B cell (primary cell): Measurements from ENCODE around the gene RFX8. TPM values are rescaled to one million over a fixed set of nuclear protein-coding genes. Genes with fewer than 3 reads are reported as not detected.

Experiments used
- ATAC-seq: fragments of 200-7000 bp; cut with Tn5 transposase; one replicate; pipeline ENCODE4 v1.10.0; 2021; ENCODE audit warnings: low read depth, mild to moderate bottlenecking, moderate number of reproducible peaks, moderate library complexity
- CTCF ChIA-PET: fragments of 350-600 bp; sonication (Branson Sonifier 250); formaldehyde crosslinking; loops from one replicate; lab custom pipeline; 2021; ENCODE audit warnings: antibody characterized with exemption, inconsistent platforms; lab: Charles Lee
- POLR2A ChIA-PET: fragments of 350-600 bp; sonication (Branson Sonifier 250); formaldehyde crosslinking; loops from one replicate; lab custom pipeline; 2021; ENCODE audit warnings: antibody characterized with exemption; lab: Charles Lee
- DNase-seq: peaks from one replicate; pipeline ENCODE4 v3.0.0; 2013
- H2AFZ ChIP-seq: 2 replicates; pipeline ENCODE4 v1.6.1; 2012; ENCODE audit warnings: mild to moderate bottlenecking, low read depth, low read length; ENCODE audit not compliant: insufficient read depth, poor library complexity, severe bottlenecking
- H3K27ac ChIP-seq, 2 donors: 1 replicate in 1 of 2; 2 replicates in 1 of 2; pipeline ENCODE4 v1.5.1; 2012 to 2013; ENCODE audit warnings: low read length in 2 of 2, mild to moderate bottlenecking in 2 of 2, moderate library complexity in 1 of 2
- H3K27me3 ChIP-seq, 4 experiments: fragments of 200-600 bp in 1 of 4; sonication (generic) in 1 of 4; replicated peaks in 1 of 4; 1 replicate in 2 of 4; 2 replicates in 2 of 4; pipeline versions ENCODE4 v1.6.1 to v1.7.0; 2013 to 2016; ENCODE audit warnings: low read length in 3 of 4, mild to moderate bottlenecking in 2 of 4, mixed read lengths in 1 of 4, moderate library complexity in 1 of 4; ENCODE audit not compliant: insufficient read depth in 4 of 4, control insufficient read depth in 3 of 4; ENCODE audit errors: control extremely low read depth in 1 of 4
- H3K36me3 ChIP-seq, 2 experiments: replicated peaks in 1 of 2; 1 replicate in 1 of 2; 2 replicates in 1 of 2; pipeline versions ENCODE4 v1.6.1 to v1.7.1; 2013; ENCODE audit warnings: low read length in 1 of 2; ENCODE audit not compliant: insufficient read depth in 2 of 2, control insufficient read depth in 1 of 2; ENCODE audit errors: control extremely low read depth in 1 of 2, extremely low read depth in 1 of 2
- H3K4me1 ChIP-seq, 2 donors: fragments of 200-600 bp in 1 of 2; sonication (generic) in 1 of 2; 1 replicate in 1 of 2; 2 replicates in 1 of 2; pipeline versions ENCODE4 v1.5.1 to v1.6.1; 2013 to 2017; ENCODE audit warnings: low read length in 2 of 2; ENCODE audit not compliant: control insufficient read depth in 2 of 2, insufficient read depth in 2 of 2
- H3K4me2 ChIP-seq: replicated peaks from 2 replicates; pipeline ENCODE3; 2012; ENCODE audit warnings: mild to moderate bottlenecking, low read depth, low read length; ENCODE audit not compliant: poor library complexity, severe bottlenecking
- H3K4me3 ChIP-seq, 5 experiments: fragments of 200-600 bp in 1 of 5; sonication (generic) in 1 of 5; 1 replicate in 3 of 5; 2 replicates in 2 of 5; pipeline versions ENCODE4 v1.5.1 to v1.7.0; 2011 to 2016; ENCODE audit warnings: low read length in 4 of 5, mild to moderate bottlenecking in 4 of 5, low read depth in 2 of 5, control low read depth in 1 of 5, moderate library complexity in 1 of 5; ENCODE audit not compliant: insufficient read depth in 1 of 5; ENCODE audit errors: control extremely low read depth in 1 of 5, extremely low read depth in 1 of 5
- H3K79me2 ChIP-seq: fragments of 200-600 bp; sonication (generic); one replicate; pipeline ENCODE4 v1.6.0; 2016; ENCODE audit warnings: low read length; ENCODE audit not compliant: control insufficient read depth, insufficient read depth
- H3K9ac ChIP-seq: fragments of 200-600 bp; sonication (generic); 2 replicates; pipeline ENCODE4 v1.6.1; 2017; ENCODE audit warnings: mild to moderate bottlenecking, low read length, moderate library complexity
- H3K9me3 ChIP-seq, 3 donors: one replicate each; pipeline versions ENCODE4 v1.6.1 to v1.7.1; 2013; ENCODE audit warnings: low read length in 2 of 3; ENCODE audit not compliant: control insufficient read depth in 2 of 3, insufficient read depth in 1 of 3; ENCODE audit errors: control extremely low read depth in 1 of 3
- H4K20me1 ChIP-seq: 2 replicates; pipeline ENCODE4 v1.6.0; 2012; ENCODE audit warnings: mild to moderate bottlenecking, low read length; ENCODE audit not compliant: insufficient read depth, control insufficient read depth, poor library complexity, severe bottlenecking
- H3K27ac Mint-ChIP-seq: one replicate; pipeline ENCODE4 v1.8.0; 2021; ENCODE audit warnings: mixed read lengths
- H3K27me3 Mint-ChIP-seq: one replicate; pipeline ENCODE4 v1.8.0; 2021; ENCODE audit warnings: mixed read lengths
- H3K4me1 Mint-ChIP-seq: one replicate; pipeline ENCODE4 v1.8.0; 2021; ENCODE audit warnings: mixed read lengths
- H3K4me3 Mint-ChIP-seq: one replicate; pipeline ENCODE4 v1.8.0; 2021; ENCODE audit warnings: mixed read lengths
- H3K9me3 Mint-ChIP-seq: one replicate; pipeline ENCODE4 v1.8.0; 2022; ENCODE audit warnings: mixed read lengths; ENCODE audit not compliant: insufficient read depth
- CTCF ChIP-seq: fragments of 200-600 bp; IDR thresholded peaks from one replicate; pipeline ENCODE4 v1.8.0; 2022; ENCODE audit warnings: antibody characterized with exemption, mild to moderate bottlenecking
- EZH2 ChIP-seq: IDR thresholded peaks from 2 replicates; pipeline ENCODE4 v1.6.1; 2012; ENCODE audit warnings: borderline replicate concordance, low read depth, mild to moderate bottlenecking, moderate library complexity, low read length; ENCODE audit not compliant: insufficient read depth, poor library complexity, severe bottlenecking
- WGBS: methylation state at CpG from one replicate; pipeline ENCODE4 v1.1.5; 2013; ENCODE audit warnings: missing lambda C conversion rate; ENCODE audit not compliant: insufficient coverage; 5-methylcytosine and 5-hydroxymethylcytosine counted together
- intact Hi-C: fragments of 100-400 bp; cut with micrococcal nuclease; formaldehyde crosslinking; loops from one replicate; pipeline ENCODE4 v1.10.0; 2022
- polyA plus RNA-seq: library from polyadenylated mRNA; depleted of rRNA; stranded (reverse); fragments of >200 nt; gene quantifications from 2 replicates; pipeline ENCODE4 v1.2.3, GENCODE V29; 2012
- total RNA-seq, 2 donors: library from RNA; stranded (reverse); fragments of 120-200 nt in 1 of 2; gene quantifications; 1 replicate in 1 of 2; 2 replicates in 1 of 2; pipeline versions ENCODE4 v1.2.3 to v1.2.4, GENCODE V29; 2013 to 2022

Gene RFX8
- total and polyA plus RNA-seq, 2 donors (not counting 1 experiment from before 2014, with no cell fraction given): not detected

DNA sequence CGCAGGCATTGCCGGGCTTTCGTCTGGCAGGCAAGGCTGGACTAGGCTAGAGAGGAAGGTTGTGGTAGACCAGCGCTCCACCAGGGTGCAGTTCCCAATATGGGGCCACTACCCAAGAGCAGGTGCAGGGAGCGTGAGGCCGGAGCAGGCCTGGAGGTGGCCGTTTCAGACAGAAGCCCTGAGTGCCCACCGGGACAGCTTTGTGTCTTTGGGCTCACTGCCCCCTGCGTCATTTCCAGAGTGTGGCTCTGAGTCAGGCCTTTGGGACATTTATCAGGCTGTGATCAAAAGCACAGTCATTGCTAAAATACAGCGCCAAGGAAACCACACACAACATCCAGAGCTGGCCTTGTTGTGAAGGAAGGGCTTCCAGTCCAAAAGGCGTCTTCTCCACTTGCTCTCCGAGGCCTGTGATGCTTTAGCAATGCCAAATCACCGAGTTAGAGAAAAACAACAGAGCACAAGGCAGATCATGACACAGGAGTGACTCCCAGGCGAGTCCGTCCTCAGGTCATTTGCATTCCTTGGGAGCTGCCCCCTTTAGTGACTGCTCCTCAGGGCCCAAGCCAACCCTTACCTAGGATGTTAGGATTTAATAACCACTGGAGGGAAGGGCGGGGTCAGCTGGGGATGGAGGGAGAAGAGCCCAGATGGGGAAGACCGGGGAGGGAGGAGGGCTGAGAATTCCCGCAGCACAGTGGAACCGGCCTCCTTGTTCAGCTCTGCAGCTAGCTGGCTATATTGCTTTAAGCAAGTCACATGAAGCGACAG, 42.3 kb downstream of the RFX8 start:
- no peaks in the 10 kb centered on the region for H3K27me3 Mint-ChIP-seq
- no peaks in the 10 kb centered on the region for H3K9me3 Mint-ChIP-seq
- Histone ChIP-seq H3K27ac (no peak overlapping the region), H3K36me3 (no peaks in the 10 kb centered on the region), H3K4me3 (no peak overlapping the region), H4K20me1 (no peaks in the 10 kb centered on the region), H3K4me1 (no peaks in the 10 kb centered on the region), H3K4me2 (no peak overlapping the region), H3K9ac (no peak overlapping the region), H3K9me3 (peaks cover 0 to 3% (median 0%) of the 10 kb centered on the region in 3 donors), H3K79me2 (no peaks in the 10 kb centered on the region), H3K27me3 (no peaks in the 10 kb centered on the region), H2AFZ (no peak overlapping the region)
- no peaks in the 10 kb centered on the region for H3K4me1 Mint-ChIP-seq
- ChIA-PET POLR2A (no interaction called here), CTCF (interaction anchor here (1.2 to 1.9 kb wide), 3 partner anchors 14 to 399 kb away, joined by 4 to 6 read pairs (median 5); no protein-coding TSS in a partner anchor)
- DNase-seq (no peak), ATAC-seq (no peak)
- H3K27ac Mint-ChIP-seq: no peak overlapping the region
- TF ChIP-seq CTCF (no peak), EZH2 (no peak)
- no peak overlapping the region for H3K4me3 Mint-ChIP-seq
- intact Hi-C loops: no loop called here
- 94% methylated on average over 17 of the region's 20 CpGs for WGBS

DNA sequence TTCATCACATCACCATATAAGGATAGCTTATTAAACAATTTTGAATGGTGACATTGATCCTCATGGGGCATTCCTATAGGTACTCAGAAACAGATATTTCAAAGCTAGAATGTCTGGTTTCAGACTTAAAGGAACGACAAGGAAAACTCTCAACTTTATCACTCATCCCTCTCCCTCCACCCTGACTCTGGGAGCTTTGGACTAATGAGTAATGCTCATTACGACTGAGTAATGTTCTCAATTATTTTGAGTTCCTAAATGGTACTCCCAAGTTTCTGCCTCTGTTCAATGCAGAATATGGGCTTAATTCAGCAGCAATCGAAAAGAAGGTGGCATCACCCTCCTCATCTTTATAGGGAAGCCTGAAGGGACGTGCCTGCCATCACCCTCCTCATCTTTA, 43.4 kb downstream of the RFX8 start:
- CTCF ChIA-PET: interaction anchor here (1.9 kb wide), 1 partner anchor 13 kb away, joined by 6 read pairs; no protein-coding TSS in a partner anchor
- H3K9me3 ChIP-seq: peaks cover 0 to 3% (median 0%) of the 10 kb centered on the region in 3 donors
- no peak overlapping the region for H3K4me3 ChIP-seq
- H4K20me1 ChIP-seq: no peaks in the 10 kb centered on the region
- Mint-ChIP-seq H3K4me1 (no peaks in the 10 kb centered on the region), H3K9me3 (no peaks in the 10 kb centered on the region), H3K27ac (no peak overlapping the region), H3K27me3 (no peaks in the 10 kb centered on the region), H3K4me3 (no peak overlapping the region)
- TF ChIP-seq EZH2: no peak
- TF ChIP-seq CTCF: no peak
- no peaks in the 10 kb centered on the region for H3K27me3 ChIP-seq
- no CpG with 5 or more reads among the region's 4 CpGs for WGBS
- ATAC-seq: no peak
- POLR2A ChIA-PET: interaction anchor here (0.6 kb wide), 1 partner anchor 1250 kb away, joined by 4 read pairs; no protein-coding TSS in a partner anchor
- H3K36me3 ChIP-seq: no peaks in the 10 kb centered on the region
- DNase-seq: no peak
- no peak overlapping the region for H3K4me2 ChIP-seq
- H3K4me1 ChIP-seq: no peaks in the 10 kb centered on the region
- no peaks in the 10 kb centered on the region for H3K79me2 ChIP-seq
- intact Hi-C loops: no loop called here
- H3K9ac ChIP-seq: no peak overlapping the region
- H2AFZ ChIP-seq: no peak overlapping the region
- no peak overlapping the region for H3K27ac ChIP-seq
